HEK293 (cell line): ENCODE results near the gene ZSWIM3.

Source experiments
- BCL11A ChIP-seq: fragments of 450-650 bp; formaldehyde crosslinking; IDR thresholded peaks from 2 replicates; pipeline ENCODE4 v1.5.1; 2016; ENCODE audit warnings: low read depth, missing biosample characterization, missing genetic modification characterization
- GLI4 ChIP-seq: fragments of 450-650 bp; formaldehyde crosslinking; IDR thresholded peaks from 2 replicates; pipeline ENCODE4 v1.5.1; 2016; ENCODE audit warnings: missing biosample characterization, missing genetic modification characterization
- OVOL3 ChIP-seq: fragments of 450-650 bp; formaldehyde crosslinking; IDR thresholded peaks from 2 replicates; pipeline ENCODE4 v1.5.1; 2016; ENCODE audit warnings: missing biosample characterization, missing genetic modification characterization
- REPIN1 ChIP-seq: fragments of 450-650 bp; formaldehyde crosslinking; IDR thresholded peaks from 2 replicates; pipeline ENCODE4 v1.5.1; 2017; ENCODE audit warnings: missing biosample characterization, missing genetic modification characterization, low read depth
- SETDB1 ChIP-seq: IDR thresholded peaks from one replicate; pipeline ENCODE4 v1.6.1; 2017; ENCODE audit warnings: mild to moderate bottlenecking, low read length, moderate library complexity, mixed read lengths; ENCODE audit not compliant: insufficient read length
- WT1 ChIP-seq: fragments of 450-650 bp; formaldehyde crosslinking; IDR thresholded peaks from 2 replicates; pipeline ENCODE4 v1.5.1; 2016; ENCODE audit warnings: missing biosample characterization, missing genetic modification characterization
- ZFP3 ChIP-seq: fragments of 450-650 bp; formaldehyde crosslinking; IDR thresholded peaks from 2 replicates; pipeline ENCODE4 v1.5.1; 2016; ENCODE audit warnings: low read depth, missing biosample characterization, missing genetic modification characterization
- ZNF112 ChIP-seq: fragments of 450-650 bp; formaldehyde crosslinking; IDR thresholded peaks from 2 replicates; pipeline ENCODE4 v1.5.0; 2017; ENCODE audit warnings: missing biosample characterization, missing genetic modification characterization
- ZNF121 ChIP-seq: fragments of 450-650 bp; formaldehyde crosslinking; IDR thresholded peaks from 2 replicates; pipeline ENCODE4 v1.5.1; 2016; ENCODE audit warnings: missing biosample characterization, missing genetic modification characterization
- ZNF2 ChIP-seq: fragments of 450-650 bp; formaldehyde crosslinking; IDR thresholded peaks from 2 replicates; pipeline ENCODE4 v1.5.1; 2016; ENCODE audit warnings: missing biosample characterization, missing genetic modification characterization
- ZNF341 ChIP-seq: fragments of 450-650 bp; formaldehyde crosslinking; IDR thresholded peaks from 2 replicates; pipeline ENCODE4; 2016; ENCODE audit warnings: low read depth, missing biosample characterization, missing genetic modification characterization
- ZNF530 ChIP-seq: fragments of 450-650 bp; formaldehyde crosslinking; IDR thresholded peaks from 2 replicates; pipeline ENCODE4 v1.5.1; 2016; ENCODE audit warnings: low read depth, missing biosample characterization, missing genetic modification characterization
- ZNF558 ChIP-seq: fragments of 450-650 bp; formaldehyde crosslinking; IDR thresholded peaks from 2 replicates; pipeline ENCODE4 v1.5.1; 2016; ENCODE audit warnings: missing biosample characterization, missing genetic modification characterization
- ZNF596 ChIP-seq: fragments of 450-650 bp; IDR thresholded peaks from 2 replicates; pipeline ENCODE4 v1.5.0; 2018; ENCODE audit warnings: missing biosample characterization, mild to moderate bottlenecking, missing genetic modification characterization, moderate library complexity
- ZNF621 ChIP-seq: fragments of 450-650 bp; formaldehyde crosslinking; IDR thresholded peaks from 2 replicates; pipeline ENCODE4 v1.5.1; 2017; ENCODE audit warnings: missing biosample characterization, missing genetic modification characterization
- ZNF658 ChIP-seq: fragments of 450-650 bp; formaldehyde crosslinking; IDR thresholded peaks from 2 replicates; pipeline ENCODE4; 2016; ENCODE audit warnings: missing biosample characterization, missing genetic modification characterization
- ZNF664 ChIP-seq: fragments of 450-650 bp; formaldehyde crosslinking; IDR thresholded peaks from 2 replicates; pipeline ENCODE4 v1.5.1; 2016; ENCODE audit warnings: missing biosample characterization, missing genetic modification characterization
- ZNF701 ChIP-seq: fragments of 450-650 bp; formaldehyde crosslinking; IDR thresholded peaks from 2 replicates; pipeline ENCODE4 v1.5.1; 2016; ENCODE audit warnings: missing biosample characterization, missing genetic modification characterization
- ZNF777 ChIP-seq: fragments of 450-650 bp; formaldehyde crosslinking; IDR thresholded peaks from 2 replicates; pipeline ENCODE4 v1.5.1; 2017; ENCODE audit warnings: missing biosample characterization, missing genetic modification characterization, borderline replicate concordance
- ZNF843 ChIP-seq: fragments of 450-650 bp; formaldehyde crosslinking; IDR thresholded peaks from 2 replicates; pipeline ENCODE4 v1.5.1; 2016; ENCODE audit warnings: missing biosample characterization, missing genetic modification characterization
- TF ChIP-seq, protein P1 (sequence below): fragments of 450-650 bp; formaldehyde crosslinking; IDR thresholded peaks from 2 replicates; pipeline ENCODE4 v1.5.1; 2016; ENCODE audit warnings: missing biosample characterization, missing genetic modification characterization
- TF ChIP-seq, protein P2 (sequence below): fragments of 450-650 bp; formaldehyde crosslinking; IDR thresholded peaks from 2 replicates; pipeline ENCODE4 v1.5.1; 2016; ENCODE audit warnings: missing biosample characterization, missing genetic modification characterization
- TF ChIP-seq, protein P3 (sequence below): fragments of 450-650 bp; formaldehyde crosslinking; IDR thresholded peaks from 2 replicates; pipeline ENCODE4 v1.5.1; 2016; ENCODE audit warnings: missing biosample characterization, missing genetic modification characterization
- TF ChIP-seq, protein P4 (sequence below): IDR thresholded peaks from 2 replicates; pipeline ENCODE4 v1.6.1; 2011; ENCODE audit warnings: mild to moderate bottlenecking, low read depth, low read length, borderline replicate concordance
- TF ChIP-seq, protein P5 (sequence below): fragments of 450-650 bp; formaldehyde crosslinking; conservative IDR thresholded peaks from 2 replicates; pipeline ENCODE4 v1.5.1; 2016; ENCODE audit warnings: low read depth, missing biosample characterization, missing genetic modification characterization
- TF ChIP-seq, protein P6 (sequence below): fragments of 450-650 bp; formaldehyde crosslinking; IDR thresholded peaks from 2 replicates; pipeline ENCODE4 v1.5.1; 2016; ENCODE audit warnings: missing biosample characterization, missing genetic modification characterization

Gene ZSWIM3

DNA sequence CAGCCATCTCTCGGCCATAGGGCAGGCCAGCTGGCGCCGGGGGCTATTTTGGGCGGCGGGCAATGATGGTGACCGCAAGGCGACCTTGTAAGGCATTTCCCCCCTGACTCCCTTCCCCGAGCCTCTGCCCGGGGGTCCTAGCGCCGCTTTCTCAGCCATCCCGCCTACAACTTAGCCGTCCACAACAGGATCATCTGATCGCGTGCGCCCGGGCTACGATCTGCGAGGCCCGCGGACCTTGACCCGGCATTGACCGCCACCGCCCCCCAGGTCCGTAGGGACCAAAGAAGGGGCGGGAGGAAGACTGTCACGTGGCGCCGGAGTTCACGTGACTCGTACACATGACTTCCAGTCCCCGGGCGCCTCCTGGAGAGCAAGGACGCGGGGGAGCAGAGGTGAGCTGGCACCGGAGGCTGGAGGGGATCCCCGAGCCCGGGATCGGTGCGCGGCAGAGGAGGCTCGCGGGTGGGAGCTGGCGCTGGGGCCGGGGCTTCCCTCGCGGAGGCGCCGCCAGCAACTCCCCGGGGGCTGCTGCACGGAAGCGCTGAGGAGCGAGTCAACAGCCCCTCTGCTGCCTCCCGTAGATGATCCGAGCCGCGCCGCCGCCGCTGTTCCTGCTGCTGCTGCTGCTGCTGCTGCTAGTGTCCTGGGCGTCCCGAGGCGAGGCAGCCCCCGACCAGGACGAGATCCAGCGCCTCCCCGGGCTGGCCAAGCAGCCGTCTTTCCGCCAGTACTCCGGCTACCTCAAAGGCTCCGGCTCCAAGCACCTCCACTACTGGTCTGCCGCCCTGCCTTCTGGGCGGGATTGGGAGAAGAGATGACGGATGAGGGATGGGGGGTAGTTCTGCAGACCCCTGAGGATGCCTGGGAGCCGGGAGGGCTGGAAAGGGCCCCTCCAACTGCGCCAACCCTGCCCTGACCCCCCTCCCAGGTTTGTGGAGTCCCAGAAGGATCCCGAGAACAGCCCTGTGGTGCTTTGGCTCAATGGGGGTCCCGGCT is 33.9 kb downstream of the ZSWIM3 start, which contains the start of the genes CTSA and NEURL2 (continued):
- TF ChIP-seq BCL11A (tag by site-specific recombination) (peak; percentile 84), ZFP3 (no peak), ZNF341 (tag by site-specific recombination) (peak; percentile 90), GLI4 (0 out of 2 replicates have a peak, but pooled peaks have one; percentile 43), SETDB1 (no peak), OVOL3 (tag by site-specific recombination) (peak; percentile 83), WT1 (tag by site-specific recombination) (peak; percentile 68), ZNF658 (no peak), ZNF777 (tag by site-specific recombination) (no peak), ZNF121 (tag by site-specific recombination) (no peak), ZNF2 (tag by site-specific recombination) (peak; percentile 81; the same call in 1 of the 2 replicates), ZNF112 (tag by site-specific recombination) (no peak), ZNF843 (peak; percentile 77), REPIN1 (tag by site-specific recombination) (no peak), ZNF530 (tag by site-specific recombination) (no peak), ZNF558 (tag by site-specific recombination) (no peak), ZNF701 (no peak), ZNF621 (no peak), ZNF596 (0 out of 2 replicates have a peak, but pooled peaks have one; percentile 17), ZNF664 (tag by site-specific recombination) (0 out of 2 replicates have a peak, but pooled peaks have one; percentile 53)
- TF ChIP-seq, protein P1, sequence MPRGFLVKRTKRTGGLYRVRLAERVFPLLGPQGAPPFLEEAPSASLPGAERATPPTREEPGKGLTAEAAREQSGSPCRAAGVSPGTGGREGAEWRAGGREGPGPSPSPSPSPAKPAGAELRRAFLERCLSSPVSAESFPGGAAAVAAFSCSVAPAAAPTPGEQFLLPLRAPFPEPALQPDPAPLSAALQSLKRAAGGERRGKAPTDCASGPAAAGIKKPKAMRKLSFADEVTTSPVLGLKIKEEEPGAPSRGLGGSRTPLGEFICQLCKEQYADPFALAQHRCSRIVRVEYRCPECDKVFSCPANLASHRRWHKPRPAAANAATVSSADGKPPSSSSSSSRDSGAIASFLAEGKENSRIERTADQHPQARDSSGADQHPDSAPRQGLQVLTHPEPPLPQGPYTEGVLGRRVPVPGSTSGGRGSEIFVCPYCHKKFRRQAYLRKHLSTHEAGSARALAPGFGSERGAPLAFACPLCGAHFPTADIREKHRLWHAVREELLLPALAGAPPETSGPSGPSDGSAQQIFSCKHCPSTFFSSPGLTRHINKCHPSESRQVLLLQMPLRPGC (tag by site-specific recombination), result peak; percentile 89
- TF ChIP-seq, protein P2, sequence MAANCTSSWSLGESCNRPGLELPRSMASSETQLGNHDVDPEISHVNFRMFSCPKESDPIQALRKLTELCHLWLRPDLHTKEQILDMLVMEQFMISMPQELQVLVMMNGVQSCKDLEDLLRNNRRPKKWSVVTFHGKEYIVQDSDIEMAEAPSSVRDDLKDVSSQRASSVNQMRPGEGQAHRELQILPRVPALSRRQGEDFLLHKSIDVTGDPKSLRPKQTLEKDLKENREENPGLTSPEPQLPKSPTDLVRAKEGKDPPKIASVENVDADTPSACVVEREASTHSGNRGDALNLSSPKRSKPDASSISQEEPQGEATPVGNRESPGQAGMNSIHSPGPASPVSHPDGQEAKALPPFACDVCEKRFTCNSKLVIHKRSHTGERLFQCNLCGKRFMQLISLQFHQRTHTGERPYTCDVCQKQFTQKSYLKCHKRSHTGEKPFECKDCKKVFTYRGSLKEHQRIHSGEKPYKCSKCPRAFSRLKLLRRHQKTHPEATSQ (tag by site-specific recombination), result peak; percentile 19; the same call in 1 of the 2 replicates
- TF ChIP-seq, protein P3, sequence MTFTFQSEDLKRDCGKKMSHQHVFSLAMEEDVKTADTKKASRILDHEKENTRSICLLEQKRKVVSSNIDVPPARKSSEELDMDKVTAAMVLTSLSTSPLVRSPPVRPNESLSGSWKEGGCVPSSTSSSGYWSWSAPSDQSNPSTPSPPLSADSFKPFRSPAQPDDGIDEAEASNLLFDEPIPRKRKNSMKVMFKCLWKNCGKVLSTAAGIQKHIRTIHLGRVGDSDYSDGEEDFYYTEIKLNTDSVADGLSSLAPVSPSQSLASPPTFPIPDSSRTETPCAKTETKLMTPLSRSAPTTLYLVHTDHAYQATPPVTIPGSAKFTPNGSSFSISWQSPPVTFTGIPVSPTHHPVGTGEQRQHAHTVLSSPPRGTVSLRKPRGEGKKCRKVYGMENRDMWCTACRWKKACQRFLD (tag by site-specific recombination), result peak; percentile 70; the same call in 1 of the 2 replicates
- TF ChIP-seq, protein P4, sequence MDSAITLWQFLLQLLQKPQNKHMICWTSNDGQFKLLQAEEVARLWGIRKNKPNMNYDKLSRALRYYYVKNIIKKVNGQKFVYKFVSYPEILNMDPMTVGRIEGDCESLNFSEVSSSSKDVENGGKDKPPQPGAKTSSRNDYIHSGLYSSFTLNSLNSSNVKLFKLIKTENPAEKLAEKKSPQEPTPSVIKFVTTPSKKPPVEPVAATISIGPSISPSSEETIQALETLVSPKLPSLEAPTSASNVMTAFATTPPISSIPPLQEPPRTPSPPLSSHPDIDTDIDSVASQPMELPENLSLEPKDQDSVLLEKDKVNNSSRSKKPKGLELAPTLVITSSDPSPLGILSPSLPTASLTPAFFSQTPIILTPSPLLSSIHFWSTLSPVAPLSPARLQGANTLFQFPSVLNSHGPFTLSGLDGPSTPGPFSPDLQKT, result no peak
- TF ChIP-seq, protein P5, sequence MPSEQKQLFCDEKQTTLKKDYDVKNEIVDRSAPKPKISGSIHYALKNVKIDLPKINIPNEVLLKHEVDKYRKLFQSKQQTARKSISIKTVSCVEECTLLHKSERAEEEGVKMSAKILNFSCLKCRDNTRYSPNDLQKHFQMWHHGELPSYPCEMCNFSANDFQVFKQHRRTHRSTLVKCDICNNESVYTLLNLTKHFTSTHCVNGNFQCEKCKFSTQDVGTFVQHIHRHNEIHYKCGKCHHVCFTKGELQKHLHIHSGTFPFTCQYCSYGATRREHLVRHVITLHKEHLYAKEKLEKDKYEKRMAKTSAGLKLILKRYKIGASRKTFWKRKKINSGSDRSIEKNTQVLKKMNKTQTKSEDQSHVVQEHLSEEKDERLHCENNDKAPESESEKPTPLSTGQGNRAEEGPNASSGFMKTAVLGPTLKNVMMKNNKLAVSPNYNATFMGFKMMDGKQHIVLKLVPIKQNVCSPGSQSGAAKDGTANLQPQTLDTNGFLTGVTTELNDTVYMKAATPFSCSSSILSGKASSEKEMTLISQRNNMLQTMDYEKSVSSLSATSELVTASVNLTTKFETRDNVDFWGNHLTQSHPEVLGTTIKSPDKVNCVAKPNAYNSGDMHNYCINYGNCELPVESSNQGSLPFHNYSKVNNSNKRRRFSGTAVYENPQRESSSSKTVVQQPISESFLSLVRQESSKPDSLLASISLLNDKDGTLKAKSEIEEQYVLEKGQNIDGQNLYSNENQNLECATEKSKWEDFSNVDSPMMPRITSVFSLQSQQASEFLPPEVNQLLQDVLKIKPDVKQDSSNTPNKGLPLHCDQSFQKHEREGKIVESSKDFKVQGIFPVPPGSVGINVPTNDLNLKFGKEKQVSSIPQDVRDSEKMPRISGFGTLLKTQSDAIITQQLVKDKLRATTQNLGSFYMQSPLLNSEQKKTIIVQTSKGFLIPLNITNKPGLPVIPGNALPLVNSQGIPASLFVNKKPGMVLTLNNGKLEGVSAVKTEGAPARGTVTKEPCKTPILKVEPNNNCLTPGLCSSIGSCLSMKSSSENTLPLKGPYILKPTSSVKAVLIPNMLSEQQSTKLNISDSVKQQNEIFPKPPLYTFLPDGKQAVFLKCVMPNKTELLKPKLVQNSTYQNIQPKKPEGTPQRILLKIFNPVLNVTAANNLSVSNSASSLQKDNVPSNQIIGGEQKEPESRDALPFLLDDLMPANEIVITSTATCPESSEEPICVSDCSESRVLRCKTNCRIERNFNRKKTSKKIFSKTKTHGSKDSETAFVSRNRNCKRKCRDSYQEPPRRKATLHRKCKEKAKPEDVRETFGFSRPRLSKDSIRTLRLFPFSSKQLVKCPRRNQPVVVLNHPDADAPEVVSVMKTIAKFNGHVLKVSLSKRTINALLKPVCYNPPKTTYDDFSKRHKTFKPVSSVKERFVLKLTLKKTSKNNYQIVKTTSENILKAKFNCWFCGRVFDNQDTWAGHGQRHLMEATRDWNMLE (tag by site-specific recombination), result 0 out of 2 replicates have a peak, but pooled peaks have one; percentile 41
- TF ChIP-seq, protein P6, sequence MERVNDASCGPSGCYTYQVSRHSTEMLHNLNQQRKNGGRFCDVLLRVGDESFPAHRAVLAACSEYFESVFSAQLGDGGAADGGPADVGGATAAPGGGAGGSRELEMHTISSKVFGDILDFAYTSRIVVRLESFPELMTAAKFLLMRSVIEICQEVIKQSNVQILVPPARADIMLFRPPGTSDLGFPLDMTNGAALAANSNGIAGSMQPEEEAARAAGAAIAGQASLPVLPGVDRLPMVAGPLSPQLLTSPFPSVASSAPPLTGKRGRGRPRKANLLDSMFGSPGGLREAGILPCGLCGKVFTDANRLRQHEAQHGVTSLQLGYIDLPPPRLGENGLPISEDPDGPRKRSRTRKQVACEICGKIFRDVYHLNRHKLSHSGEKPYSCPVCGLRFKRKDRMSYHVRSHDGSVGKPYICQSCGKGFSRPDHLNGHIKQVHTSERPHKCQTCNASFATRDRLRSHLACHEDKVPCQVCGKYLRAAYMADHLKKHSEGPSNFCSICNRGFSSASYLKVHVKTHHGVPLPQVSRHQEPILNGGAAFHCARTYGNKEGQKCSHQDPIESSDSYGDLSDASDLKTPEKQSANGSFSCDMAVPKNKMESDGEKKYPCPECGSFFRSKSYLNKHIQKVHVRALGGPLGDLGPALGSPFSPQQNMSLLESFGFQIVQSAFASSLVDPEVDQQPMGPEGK (tag by site-specific recombination), result peak; percentile 98
